ENCODE measurements around the gene CDCA5.

Gene CDCA5

DNA sequence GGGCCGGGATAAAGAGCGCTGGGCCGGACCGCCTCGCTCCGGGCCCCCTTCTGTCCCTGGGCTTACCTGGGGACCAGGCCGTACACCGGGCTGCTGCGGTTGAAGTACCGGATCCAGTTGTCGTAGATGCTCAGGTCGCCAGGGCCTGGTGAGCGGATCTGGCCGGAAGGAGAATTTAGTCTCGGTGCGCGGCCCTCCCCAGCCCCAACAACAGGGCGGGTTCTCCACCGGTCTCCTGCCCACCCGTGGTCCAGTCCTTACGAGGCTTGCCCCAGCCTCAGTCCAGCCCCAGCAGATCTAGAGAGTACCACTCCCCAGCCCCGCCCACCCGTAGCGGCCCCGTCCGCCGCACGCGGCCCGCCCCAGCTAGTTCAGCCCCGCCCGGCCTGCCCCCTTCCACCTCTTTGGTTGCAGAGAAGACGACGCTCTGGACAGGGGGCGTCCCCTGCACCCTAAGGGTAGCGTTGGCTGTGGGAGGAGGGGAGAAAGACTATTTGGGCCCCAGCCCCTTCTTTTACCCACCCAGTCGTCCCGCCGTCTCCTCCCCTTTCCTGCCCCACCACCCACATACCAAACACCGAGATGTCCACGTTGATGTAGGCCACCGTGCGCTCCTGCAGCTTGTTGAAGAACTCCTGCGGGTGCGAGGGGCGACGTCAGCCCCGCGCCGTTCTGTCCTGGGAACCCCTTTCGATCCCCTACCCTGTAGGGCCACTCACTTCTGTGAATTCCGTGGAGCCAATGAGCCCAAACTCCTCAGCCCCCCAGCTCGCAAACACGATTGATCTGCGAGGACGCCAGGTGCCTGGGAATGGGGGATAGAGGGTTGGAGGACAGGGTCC, 36.0 kb downstream of the CDCA5 start:
- DNase-seq: no peak

DNA sequence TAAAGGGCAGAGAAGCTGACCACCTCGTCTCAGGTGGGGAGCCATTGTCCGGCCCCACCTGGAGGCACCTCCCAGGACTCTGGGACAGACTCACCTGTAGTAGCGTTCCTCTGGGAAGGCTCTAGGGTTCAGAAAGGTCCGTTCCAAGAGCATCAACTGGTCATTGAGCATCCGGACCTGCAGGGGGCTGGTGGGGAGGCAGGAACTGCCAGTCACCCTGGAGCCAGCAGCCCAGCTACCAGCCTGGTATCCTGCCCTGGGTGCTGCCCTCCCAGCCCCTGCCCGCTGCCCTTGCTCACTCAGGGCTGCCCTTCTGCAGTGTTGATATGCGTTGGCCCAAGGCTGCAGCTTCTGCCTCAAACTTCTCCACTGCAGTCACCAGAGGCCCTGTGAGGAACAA, 38.1 kb downstream of the CDCA5 start:
- DNase-seq: no peak

DNA sequence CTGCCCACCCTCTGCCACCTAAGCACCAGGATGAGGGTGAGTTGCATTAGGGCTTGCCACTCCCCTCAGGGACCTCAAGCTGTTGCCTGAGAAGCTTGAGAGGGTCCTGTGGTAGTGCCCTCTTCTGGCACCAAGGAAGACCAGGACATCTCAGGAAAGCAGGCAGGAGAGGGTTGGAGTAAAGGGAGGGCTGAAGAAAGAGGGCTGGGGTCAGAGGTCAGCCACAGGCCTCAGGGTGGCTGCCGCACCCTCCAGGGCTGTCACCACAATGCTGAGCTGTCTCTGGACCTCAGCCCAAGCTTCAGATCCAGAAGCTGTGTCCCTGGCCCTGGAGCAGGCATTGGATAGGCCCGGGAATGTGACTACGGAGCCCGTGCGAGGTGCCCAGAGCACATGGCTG, 38.8 kb downstream of the CDCA5 start:
- no peak for DNase-seq

DNA sequence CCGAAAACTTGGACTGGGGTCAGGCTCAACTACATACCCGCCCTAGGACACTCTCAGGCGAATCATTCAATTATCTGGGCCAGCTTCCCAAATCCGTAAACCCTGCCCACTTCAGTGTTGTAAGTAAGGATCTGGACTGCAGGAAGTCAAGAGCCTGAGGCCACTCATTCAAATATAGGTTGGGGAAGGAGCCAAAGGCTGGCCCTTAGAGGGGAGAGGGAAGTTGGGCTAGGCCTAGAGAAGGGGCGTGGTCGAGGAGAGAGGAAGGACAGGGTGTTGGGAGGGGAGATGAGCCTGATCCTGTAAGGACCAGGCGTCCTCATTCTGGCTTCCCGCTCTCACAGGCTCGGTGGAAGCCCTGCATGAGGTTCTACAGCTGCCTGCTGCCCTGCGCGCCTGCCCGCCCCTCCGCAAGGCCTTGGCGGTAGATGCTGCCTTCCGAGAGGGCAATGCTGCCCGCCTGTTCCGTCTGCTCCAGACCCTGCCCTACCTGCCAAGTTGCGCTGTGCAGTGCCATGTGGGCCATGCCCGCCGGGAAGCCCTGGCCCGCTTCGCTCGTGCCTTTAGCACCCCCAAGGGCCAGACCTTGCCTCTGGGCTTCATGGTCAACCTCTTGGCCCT, 39.8 kb downstream of the CDCA5 start:
- peak in 10 of 51 donors; percentile 2 to 23 (median 6) for DNase-seq

DNA sequence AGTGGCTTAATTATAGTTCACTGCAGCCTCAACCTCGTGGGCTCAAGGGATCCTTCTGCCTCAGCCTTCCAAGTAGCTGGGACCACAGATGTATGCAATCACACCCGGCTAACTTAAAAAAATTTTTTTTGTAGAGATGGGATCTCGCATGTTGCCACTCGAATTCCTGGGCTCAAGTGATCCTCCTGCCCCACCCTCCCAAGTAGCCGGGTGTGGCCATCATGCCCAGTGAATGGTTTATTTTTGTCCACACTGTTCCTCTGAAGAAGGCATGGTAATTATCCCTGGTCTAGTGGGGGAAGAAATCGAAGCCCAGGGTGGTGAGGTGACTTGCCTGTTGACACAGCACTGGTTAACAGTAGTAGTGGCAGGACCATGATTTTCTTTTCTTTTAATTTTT, 40.9 kb downstream of the CDCA5 start:
- DNase-seq: no peak

DNA sequence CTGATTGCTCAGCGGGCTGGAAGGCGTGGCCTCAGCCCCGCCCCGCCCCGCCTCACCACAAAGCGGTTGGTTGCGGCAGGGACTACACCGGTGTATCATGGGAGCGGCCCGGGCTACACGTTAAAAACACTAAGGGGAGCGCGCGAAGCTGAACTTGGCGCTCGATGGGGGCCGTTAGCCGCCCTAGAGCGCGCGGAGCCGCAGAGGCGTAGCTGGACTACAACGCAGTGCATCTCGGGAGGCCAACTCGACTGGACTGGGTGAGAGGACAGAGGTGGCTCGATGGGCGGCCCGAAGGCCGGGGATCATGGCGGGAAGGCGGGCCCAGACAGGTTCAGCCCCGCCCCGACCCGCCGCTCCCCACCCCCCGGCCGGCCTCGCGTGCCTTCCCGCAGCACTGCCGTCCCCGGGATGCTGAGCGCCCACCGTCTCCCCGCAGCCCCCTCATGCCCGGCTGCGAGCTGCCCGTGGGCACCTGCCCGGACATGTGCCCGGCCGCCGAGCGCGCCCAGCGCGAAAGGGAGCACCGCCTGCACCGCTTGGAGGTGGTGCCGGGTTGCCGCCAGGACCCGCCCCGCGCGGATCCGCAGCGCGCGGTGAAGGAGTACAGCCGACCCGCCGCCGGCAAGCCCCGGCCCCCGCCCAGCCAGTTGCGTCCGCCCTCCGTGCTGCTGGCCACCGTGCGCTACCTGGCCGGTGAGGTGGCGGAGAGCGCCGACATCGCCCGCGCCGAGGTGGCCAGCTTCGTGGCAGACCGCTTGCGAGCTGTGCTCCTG, 42.8 kb downstream of the CDCA5 start, which contains the start of gene SAC3D1:
Gene SAC3D1, plus strand, starts transcription at position 364 of the 776 bp plus-strand sequence. Its CDS starts 83 bp downstream, at position 447.
- DNase-seq: peak; percentile 46 to 99 (median 83)

DNA sequence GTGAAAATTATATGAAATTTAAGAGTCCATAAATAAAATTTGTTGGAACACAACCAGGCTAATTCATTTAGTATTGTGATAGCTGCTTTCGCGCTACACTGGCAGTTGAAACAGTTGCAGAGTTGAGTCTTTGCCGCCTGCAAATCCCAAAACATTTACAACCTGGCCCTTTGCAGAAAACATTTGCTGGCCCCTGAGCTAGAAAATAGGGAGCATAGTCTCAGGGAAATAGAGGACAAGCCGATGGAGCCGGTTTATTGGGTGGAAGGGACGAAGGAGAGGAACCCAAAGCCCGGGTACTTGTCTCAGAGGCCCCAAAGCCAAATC, 43.4 kb downstream of the CDCA5 start:
- DNase-seq: no peak

DNA sequence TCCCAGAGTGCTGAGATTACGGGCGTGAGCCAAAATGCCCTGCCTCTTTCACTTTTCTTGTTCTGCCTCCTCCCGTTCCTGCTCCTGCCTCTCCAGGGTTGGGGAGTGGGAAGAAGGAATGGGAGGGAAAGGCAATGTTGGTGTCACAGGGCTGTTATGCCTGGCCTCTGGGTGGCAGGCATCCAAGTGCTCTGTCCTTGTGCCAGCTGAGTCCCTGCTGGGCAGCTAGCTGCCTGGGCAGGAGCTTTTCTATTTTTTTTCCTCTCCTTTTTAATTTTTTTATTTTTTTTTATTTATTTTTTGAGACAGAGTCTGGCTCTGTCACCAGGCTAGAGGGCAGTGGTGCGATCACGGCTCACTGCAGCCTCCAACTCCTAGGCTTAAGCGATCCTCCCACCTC, 46.9 kb downstream of the CDCA5 start:
- peak in 42 of 51 donors; percentile 1 to 82 (median 48) for DNase-seq

DNA sequence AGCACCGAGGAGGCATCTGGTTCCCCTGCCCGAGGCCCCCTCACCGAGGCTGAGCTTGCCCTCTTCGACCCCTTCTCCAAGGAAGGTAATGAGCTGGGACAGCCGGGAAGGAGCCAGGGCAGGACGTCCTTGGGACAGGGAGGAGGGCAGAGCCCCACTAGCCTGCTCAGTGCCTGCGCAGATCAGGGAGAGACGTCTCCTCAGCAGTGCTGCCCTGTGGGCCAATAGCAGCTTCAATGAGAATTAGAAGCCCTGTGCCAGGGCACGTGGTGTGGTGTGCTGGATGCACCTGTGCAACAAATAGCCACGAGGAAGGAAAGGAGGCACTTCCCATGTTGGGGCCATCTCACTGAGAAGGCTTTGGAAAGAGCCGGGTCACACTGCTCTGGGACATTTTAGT, 48.3 kb downstream of the CDCA5 start:
- no peak for DNase-seq

DNA sequence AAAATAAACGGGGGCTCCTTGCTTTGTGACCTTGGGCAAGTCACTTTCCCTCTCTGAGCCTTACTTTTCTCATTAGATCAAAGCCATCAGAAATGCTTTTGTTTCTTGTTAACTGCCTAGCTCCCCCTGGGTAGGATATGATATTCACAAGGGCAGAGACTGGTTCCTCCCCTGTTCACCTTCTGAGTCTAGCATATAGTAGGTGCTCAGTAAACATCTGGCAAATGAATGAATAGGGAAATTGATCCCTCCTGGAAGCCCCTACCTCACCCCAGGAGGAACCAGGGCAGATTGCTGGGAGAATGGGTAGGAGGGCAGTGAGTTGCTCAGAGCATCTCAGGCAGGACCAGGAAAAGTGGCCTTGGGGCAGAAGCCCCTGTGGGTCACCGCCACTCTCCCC, 49.4 kb downstream of the CDCA5 start:
- no peak for DNase-seq

DNA sequence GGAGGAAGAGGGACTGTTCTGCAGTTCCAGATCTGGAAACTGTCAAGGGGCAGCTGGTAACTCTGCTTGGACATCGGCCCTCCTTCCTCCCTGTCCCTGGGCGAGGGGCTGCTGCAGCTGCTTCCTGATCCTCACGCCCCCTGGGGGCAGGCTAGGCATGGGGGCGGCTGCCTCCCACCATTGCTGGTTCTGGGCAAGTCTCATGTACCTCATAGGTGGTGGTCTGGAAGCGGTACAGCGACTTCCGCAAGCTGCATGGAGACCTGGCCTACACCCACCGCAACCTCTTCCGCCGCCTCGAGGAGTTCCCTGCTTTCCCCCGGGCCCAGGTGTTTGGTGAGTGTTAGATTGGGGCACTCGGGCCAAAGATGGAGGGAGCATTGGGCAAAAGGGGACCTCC, 51.6 kb downstream of the CDCA5 start:
- DNase-seq: no peak
